Inflammatory macrophage treated with lipopolysaccharide for 1 hour (primary cell): ENCODE data around the gene PUM1.

ENCODE experiments used
- DNase-seq, 2 donors: peaks; one replicate each; pipeline ENCODE4 v3.0.0-alpha.2; 2020 to 2022

Gene PUM1

DNA sequence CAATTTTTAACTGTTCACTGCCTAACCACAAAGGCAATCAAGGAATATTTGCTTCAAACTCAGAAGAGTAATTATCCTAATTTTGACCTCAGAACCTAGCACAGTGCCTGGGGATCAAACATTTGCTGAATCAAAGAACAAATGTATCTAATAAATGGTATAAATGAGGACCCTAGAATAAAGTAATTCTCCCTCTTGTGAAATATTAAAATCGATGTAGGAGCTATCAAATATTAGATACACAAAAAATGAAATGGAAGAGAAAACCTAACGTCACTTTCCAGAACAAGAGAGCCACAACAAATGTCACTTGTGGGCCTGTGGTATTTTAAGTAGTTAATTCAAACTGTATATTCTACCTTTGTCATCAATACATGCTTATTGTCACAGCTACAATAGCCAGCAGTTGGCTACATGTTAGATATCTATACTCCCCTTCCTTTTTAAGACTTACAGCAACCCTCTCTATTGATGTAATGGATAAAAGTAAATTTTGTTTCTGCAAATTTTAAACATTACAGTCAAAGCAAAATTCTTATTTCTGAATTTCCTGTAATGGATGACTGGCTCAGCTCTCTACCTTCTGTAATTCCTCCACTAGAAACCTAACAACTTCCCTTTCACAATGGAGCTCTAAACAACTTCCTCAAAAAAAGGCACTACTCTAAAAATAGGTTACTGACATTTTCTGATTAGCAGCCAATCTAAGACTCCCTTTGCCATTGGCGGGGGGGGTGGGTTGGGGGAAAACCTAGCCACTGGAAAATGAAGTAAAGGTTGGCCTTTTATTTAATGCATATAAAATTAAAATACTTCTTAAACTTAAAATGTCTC is 37.6 kb downstream of the PUM1 start:
- DNase-seq = peak; percentile 66 to 73

DNA sequence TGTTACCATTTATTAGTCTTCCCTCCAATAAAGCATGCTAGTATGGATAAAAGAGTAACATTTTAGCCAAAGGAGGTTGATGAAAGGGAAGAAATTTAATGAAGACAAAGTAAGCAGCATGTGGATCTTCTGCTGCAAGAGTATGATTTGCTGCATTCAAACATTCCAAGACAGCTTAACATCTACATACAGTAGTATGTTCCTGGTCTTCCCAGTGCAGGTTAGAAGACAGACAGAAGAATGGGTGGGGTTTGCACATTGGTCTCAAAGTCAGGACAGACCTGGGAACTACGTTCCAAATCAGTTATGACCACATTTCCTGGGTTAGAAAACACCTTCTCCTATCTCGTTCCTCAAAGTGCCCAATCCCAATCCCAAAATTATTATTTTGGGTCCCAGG is 43.3 kb downstream of the PUM1 start:
- no peak for DNase-seq

DNA sequence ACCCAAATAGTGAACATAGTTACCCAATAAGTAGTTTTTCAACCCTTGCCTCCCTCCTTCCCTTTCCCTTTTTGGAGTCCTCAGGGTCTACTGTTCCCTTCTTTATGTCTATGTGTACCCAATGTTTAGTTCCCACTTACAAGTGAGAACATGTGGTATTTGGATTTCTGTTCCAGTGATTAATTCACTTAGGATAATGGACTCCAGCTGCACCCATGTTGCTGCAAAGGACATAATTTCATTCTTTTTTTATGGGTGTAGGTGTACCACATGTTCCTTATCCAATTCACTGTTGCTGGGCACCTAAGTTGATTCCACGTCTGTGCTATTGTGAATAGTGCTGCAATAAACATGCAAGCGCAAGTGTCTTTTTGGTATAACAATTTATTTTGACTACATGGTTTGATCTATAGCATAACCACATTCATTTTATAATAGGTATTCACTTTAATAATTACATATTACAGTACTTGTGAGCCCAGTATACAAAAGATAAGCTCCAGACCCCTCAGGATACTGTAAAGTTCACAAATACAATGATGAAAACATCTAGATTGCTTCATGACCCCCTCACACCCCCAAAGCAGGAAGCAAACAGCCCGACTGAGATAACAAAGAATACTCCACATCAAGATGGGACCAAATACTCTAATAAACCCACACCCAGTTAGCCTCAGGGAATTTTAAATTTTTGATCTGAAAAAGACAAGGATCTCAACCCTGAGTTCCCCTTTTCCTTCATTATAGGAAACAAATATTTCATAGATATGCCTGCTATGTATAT is 45.3 kb downstream of the PUM1 start:
- no peak for DNase-seq

DNA sequence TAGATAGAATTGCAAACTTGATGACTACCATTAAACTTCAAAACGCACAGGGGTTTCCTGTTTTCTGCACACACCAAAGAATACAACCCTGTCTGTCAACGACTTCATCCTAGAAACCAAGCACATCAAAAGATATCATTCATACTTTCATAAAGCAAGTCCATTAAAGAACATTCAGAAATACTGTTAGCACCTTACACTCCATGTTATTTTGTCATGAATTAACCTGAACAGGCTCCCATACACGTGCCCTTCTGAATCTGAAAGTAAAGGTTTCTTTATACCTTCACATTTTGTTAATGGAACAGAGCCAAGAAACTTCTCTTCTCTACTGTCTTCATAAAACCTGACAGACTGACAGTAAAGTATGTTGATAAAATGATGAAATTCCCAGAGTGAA is 46.1 kb downstream of the PUM1 start:
- no peak for DNase-seq

DNA sequence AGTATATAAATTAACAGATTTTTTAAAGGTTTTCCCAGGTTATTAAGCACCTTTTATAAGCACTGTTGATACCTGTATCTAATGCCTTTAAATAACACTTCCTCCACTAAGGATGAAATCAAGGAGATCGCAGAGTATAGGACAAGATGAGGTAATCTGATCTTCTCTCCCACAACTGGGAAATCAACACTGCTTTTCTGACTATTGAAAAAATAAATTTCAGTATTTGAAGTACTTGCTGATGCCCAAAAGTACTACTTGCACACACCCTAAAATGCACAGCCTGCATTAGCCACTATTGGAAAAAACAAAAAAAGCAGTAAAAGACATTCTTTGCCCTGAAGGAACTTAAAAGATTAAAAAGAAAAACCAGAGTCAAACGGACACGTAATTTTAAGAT is 48.6 kb downstream of the PUM1 start:
- no peak for DNase-seq

DNA sequence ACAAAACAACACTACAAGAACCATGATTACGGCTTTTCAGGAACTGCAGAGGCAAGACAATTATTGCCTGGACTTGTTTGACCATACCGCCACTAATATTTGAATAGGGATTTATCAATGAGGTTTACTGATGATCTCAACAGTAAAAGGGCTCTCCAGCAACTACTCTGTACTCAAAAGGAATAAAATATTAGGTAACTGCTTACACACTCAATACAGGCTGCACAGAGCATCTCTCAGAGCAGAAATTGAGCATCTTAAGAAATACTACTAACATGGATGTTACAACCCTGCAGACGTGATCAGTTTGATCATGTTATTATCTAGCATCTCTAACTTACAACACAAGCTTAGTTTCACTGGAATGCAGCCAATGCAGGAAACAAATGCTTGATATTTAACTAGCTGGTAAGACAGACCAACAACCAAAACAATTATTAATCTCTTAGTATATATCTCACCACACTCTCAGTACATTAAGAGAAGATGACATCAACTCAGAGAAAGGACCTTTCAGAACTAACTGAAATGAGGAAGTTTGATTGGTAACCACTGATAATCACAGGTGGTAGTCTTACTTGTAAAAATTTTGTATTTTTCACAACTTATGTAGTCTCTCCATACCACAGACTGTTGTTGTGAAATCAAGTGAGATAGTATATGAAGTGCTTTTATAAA is 52.2 kb downstream of the PUM1 start:
- DNase-seq = peak in 1 of 2 donors; percentile 8

DNA sequence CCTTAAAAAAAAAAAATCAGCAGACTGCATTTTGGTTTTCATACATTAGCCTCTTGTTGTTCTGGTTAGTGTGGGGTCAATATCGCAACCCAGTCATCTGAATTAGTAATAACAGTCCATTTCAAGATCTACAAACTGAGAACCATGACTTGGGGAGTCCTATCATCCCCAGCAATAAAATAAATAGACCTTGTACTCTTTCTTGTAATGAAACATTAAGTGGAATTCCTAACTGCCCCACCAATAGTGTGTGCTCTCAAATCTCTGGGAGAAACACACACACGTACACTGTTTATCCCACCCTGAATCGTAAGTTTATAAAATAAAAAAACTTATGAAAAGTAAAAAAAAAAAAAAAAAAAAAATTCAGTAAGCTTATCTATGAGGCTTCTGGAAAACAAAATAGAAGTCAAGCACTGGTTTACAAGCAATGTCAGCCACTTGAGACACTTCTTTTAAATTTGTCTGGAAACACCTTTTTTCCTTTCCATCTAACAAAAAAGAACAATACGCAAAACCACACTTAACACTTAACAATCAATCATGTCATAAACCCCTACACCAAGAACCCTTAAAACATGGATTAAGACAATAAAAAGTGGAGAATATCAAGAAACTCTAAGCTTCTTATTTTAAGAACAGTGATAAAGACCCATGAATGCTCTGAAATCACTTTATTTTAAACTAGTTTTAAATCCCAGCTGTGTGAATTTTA is 53.1 kb downstream of the PUM1 start:
- DNase-seq = no peak

DNA sequence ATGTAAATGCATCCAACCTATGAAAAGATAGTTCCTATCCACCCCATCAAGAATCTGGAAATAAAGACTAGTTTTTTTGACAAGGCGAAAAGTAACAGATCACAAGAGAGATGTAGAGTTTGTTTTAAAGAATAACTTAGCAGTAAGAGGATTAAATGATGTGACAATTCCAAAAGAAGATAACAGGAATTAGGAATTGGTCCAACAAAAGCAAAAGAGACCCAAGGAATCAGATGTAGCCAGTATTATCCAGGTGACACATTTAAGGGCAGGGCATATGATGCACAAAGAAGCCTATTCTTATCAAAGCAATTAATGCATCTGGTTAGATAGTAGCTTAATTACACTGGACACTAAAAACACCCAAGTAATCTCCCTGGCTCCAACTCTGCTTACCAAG is 53.8 kb downstream of the PUM1 start:
- DNase-seq = no peak

DNA sequence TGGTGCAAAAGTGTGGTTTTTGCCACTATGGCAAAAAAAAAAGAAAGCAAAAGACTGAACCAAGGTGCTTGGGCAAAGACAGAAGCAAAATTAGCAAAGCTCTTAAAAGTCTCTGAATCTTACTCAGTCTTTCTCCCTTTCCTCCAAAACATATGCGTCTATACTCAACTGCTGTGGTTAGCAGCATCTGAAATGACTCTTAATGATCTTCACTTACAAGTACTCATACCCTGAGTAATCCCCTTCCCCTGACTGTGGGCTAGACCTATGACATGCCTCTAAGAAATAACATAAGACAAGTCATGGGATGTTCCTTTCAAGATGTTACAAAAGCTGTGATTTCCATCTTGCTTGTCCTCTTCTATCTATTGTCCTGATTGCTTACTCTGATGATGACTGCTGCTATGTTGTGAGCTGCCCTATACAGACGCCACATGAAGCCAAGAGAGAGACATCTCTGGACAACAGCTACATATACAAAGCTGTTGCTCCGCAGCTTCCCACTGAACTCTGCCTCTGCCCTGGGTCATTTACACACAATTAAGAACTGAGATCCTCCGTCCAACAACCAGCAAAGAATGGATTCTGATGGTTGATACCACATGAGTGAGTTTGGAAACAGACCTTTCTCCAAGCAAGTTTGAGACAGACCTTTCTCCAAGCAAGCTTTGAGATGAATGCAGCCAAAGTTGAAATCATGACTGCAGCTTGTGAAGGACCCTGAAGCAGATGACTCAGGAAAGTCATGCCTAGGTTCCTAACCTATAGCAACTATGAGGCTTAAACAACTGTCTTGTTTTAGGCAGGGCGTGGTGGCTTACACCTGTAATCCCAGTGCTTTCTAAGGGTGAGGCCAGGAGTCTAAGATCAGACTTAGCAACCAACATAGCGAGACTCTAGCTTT is 55.2 kb downstream of the PUM1 start:
- peak in 1 of 2 donors; percentile 64 for DNase-seq

DNA sequence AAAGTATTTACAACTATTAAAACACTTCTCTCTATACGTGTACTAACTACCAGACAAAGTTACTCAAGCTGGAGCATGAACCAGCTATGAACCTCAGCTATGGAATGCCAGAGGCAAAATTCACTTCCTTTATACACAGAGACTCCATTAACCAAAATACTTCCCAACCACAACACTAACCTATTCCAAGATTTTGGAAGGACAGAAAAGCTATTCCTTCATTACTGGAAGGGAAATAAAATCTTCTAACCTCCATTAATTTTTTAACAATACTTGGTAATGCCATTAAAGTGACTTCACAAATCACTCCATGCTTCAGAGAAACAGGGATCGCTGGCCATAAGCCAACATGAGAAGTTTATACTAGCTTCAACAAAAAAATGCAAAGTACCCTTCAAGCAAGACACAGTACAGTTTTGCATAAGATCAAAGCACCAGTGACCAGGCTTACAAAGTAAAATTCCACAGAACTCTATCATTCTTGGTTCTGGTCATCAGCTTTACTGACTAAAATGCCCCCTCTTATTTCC is 58.0 kb downstream of the PUM1 start:
- peak in 1 of 2 donors; percentile 4 for DNase-seq

DNA sequence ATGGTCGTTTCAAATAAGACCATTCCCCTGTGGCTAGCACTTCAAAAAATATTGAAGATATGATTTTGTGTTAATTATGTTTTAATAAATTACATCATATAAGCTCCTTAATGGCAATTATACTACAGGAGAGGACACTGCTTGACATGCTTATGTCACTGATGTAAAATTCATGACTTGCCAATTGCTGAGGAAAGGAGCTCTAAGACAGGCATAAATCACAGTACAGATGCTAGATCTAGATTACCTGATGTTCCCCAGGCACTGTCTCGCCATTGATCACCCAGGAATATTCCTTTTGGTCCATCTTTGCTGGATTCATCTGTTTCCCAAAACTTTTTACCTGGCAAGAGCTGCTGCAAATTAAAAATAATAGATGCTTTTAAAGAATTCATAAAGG is 58.8 kb downstream of the PUM1 start:
- no peak for DNase-seq

DNA sequence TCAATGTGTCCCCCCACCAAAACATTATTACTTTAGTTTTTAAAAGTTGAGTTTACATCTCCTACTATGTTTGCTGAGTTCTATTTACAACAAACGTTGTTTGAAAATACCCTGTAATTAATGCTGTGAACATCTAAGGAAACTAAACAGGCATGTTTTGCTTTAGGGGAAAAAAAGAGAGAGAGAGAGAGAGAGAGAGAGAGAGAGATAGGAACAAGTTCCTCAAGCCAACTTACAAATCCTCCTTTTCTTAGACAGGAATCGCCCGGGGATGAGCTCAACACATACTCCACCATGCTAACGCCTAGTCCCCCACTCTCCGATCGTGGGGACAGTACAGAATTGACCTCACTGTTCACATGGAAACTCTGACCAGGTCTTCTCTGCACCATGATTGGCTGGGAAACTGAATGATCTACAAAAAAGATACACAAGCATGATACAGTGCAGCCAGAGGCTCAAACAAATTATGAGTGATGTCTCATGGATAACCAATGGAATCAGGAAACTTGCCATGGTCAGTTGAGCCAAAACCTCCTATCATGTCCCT is 59.8 kb downstream of the PUM1 start:
- DNase-seq = no peak

DNA sequence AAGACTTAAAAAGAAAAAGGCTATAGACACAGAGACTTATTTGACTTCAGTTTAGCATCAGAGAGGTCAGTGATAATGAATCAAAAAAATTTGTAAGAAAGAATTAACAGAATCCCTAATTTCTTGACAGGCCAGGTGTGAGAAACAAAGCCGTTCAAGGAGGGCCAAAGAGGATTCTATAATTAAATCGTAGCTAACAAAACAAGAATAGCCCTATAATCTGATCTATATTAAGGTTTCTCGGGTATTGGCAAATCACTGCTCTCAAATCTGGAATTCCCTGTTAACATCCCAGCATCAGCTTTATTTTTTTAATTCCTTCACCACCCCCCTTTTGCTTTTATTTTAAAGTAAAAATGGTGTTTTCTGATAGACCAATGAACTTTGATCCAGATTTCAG is 60.3 kb downstream of the PUM1 start:
- no peak for DNase-seq

DNA sequence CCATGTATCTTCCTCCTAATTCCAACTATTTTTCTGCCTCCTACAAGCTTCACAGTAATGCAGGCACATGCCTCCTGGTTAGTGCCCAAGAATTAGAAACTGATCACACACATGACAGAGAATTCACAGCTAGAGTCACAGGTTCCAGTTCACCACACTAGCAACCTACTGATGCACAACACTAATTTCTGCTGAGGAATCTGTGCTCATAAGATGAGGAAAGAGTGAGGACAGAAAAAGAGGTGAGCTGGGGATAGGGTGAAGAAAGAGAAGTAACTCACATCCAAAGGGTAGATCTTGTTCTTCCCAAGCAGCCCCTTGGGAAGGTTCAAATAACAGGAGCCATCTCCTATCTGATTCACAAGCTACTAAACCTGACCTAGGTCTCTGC is 61.3 kb downstream of the PUM1 start:
- DNase-seq = no peak

DNA sequence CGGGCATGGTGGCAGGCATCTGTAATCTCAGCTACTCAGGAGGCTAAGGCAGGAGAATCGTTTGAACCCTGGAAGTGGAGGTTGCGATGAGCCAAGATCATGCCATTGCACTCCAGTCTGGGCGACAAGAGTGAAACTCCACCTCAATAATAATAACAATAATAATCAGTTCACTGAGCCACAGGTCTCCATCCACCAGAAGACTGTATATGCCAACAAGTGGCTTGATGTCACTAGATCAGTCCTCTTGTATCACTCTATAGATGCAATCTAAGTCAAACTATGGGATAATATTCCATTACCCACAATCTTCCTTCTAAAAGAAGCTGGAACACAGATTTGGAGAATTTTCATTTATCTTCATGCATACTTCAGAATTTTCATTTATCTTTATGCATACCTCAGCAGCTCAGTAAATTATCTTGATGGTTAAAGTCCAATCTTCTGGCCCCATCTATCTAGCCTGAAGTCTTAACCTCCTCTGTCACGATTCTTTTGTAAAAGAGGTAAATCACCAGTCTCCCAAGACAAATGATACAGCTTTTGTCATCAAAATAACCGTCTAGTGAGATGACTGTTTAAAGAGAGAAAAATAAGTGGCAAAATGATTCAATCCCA is 61.8 kb downstream of the PUM1 start:
- DNase-seq = no peak

DNA sequence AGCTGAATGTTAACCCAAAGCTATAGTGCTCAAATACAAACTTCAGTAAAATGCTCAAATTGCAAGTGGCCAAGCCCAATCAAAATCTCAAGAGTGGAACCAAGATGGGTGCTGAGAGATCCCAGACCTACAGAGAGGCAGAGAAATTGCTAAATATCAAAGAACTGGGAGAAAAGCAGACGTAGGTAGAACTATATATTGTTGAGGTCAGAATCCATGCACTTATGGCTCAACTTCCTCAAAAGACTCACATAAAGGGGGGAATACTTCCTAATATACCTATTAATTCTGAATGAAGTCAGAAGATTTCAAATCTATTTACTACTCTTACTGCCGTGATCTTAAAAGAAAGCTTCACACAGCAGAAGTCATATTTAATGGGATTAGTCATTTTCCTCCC is 65.2 kb downstream of the PUM1 start:
- DNase-seq = peak in 1 of 2 donors; percentile 38

DNA sequence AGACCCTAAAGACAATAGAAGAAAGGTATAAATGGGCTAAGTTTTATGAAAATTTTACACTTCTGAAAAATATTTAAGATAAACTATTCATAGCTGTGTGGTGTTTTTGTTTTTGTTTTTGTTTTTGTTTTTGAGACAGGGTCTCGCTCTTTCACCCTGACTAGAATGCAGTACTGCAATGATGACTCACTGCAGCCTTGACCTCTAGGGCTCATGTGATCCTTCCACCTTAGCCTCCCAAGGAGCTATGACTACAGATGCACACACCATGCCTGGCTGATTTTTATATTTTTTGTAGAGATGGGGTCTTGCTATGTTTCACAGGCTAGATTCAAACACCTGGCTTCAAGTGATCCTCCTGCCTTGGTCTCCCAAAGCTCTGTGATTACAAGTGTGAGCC is 66.6 kb downstream of the PUM1 start:
- DNase-seq = no peak

DNA sequence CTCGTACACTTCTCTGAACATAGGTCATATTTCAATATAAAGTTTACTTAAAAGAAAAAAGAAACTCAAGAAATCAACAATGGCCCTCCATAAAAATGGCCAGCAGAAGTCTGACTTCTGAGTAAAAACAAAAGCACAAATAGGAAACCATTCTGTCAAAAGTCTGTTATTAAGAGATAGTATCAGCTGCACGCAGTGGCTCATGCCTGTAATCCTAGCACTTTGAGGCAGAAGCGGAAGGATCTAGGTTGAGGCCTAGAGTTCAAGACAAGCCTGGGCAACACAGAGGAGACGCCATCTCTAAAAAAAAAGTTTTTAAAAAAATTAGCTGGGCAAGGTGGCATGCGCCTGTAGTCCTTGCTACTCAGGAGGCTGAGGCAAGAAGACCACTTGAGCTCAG is 67.3 kb downstream of the PUM1 start:
- DNase-seq = no peak

DNA sequence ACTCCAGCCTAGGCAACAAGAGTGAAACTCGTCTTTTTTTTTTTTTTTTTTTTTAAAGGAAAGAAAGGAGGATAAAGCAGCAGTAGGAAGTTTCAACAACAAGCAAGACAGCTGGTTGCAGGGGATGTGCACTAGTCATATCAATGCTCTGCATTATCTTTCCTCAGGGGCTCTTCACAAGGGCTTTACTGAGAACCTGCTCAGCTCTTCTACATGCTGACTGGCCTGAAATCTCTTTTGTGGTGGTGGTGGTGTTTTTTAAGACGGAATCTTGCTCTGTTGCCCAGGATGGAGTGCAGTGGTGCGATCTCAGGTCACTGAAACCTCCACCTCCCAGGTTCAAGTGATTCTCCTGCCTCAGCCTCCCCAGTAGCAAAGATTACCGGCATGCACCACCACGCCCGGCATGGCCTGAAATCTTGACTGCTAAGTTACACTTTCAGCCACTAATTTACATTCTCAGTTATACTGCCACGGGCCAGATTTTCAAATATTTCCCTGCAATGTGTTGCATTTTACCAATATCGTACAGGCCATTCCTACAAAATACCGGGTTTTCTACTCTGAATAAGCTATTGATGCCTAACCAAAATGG is 68.0 kb downstream of the PUM1 start:
- DNase-seq = no peak

DNA sequence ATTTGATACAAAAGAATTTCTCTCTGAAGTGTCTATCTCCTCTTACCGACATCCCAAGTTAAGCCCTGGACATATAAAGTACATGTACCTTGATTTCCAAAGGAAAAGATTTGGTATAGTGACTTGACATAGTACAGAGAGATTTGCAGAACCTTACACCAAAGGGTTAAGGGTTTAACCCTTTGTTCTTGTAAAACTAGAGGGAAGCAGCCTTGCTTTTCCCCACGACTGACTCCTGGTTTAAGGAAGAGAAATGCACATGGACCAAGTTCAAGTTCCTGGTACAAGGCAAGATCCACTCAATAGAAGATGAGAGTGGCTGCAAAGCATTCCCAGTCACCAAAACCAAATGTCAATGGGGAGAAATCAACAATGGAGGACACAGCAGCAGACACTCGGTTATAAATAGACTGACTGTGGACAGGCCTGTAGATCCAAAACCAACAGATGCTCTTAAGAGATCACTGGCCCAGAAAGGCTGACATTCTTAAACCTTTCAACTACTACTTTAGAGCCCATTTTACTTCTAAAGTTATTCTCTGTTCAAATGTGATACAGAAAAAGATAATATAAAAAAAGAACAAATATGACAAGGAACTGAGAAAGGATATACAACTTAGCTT is 69.4 kb downstream of the PUM1 start:
- DNase-seq = no peak
